ENCODE data around the gene SIGLECL1.

Gene SIGLECL1

GRCh38 chr19:51253088-51253806 is 2.4 kb downstream of the SIGLECL1 start:
- FAIRE-seq: no peak

GRCh38 chr19:51256155-51256625 is 5.3 kb downstream of the SIGLECL1 start:
- no peak for FAIRE-seq

- FAIRE-seq: no peak
These were observed 6.6 kb downstream of the SIGLECL1 start for GRCh38 chr19:51257471-51257870.

- no peak for FAIRE-seq
These were observed 7.6 kb downstream of the SIGLECL1 start for GRCh38 chr19:51258165-51259160.

GRCh38 chr19:51259348-51260245 is 8.7 kb downstream of the SIGLECL1 start:
- FAIRE-seq: peak; percentile 63

- FAIRE-seq: no peak
These were observed 12.9 kb downstream of the SIGLECL1 start for GRCh38 chr19:51263808-51264207.

GRCh38 chr19:51271067-51271466 is 20.2 kb downstream of the SIGLECL1 start:
- no peak for FAIRE-seq

GRCh38 chr19:51272183-51272810 is 21.4 kb downstream of the SIGLECL1 start:
- FAIRE-seq: no peak

- no peak for FAIRE-seq
These were observed 23.3 kb downstream of the SIGLECL1 start for GRCh38 chr19:51274049-51274770.

- no peak for FAIRE-seq
These were observed 26.2 kb downstream of the SIGLECL1 start for GRCh38 chr19:51277112-51277511.

GRCh38 chr19:51282335-51282734 is 31.5 kb downstream of the SIGLECL1 start:
- no peak for FAIRE-seq

GRCh38 chr19:51285682-51286081 is 34.8 kb downstream of the SIGLECL1 start:
- FAIRE-seq: no peak

- FAIRE-seq: no peak
These were observed 38.8 kb downstream of the SIGLECL1 start for GRCh38 chr19:51289635-51290034.

- FAIRE-seq: no peak
These were observed 42.1 kb downstream of the SIGLECL1 start for GRCh38 chr19:51292971-51293370.

GRCh38 chr19:51293571-51294210 is 42.8 kb downstream of the SIGLECL1 start:
- FAIRE-seq: no peak

GRCh38 chr19:51294211-51294976 is 43.5 kb downstream of the SIGLECL1 start:
- no peak for FAIRE-seq

- FAIRE-seq: no peak
These were observed 44.1 kb downstream of the SIGLECL1 start for GRCh38 chr19:51294977-51295375.

GRCh38 chr19:51295382-51296126 is 44.7 kb downstream of the SIGLECL1 start:
- no peak for FAIRE-seq

GRCh38 chr19:51296336-51297093 is 45.6 kb downstream of the SIGLECL1 start:
- no peak for FAIRE-seq

Data from TTC549 (cell line).